ENCODE measurements around the gene GNAI1. TPM values are rescaled to one million over a fixed set of nuclear protein-coding genes. Genes with fewer than 3 reads are reported as not detected.

The GNAI1 gene
- 5.7 and 8.8 TPM in 2 replicates for total RNA-seq (2016; rRNA removed; fragmentation: Illumina TruSeq; extraction: Trizol)
- total RNA-seq (2016; cell fraction: cytosol; rRNA removed; fragmentation: Illumina TruSeq; extraction: Trizol; ENCODE audit: low read depth) = 1.9 and 2.0 TPM in 2 replicates
- total RNA-seq (2016; cell fraction: insoluble cytoplasmic fraction; rRNA removed; fragmentation: Illumina TruSeq; extraction: Trizol) = 5.8 and 7.5 TPM in 2 replicates
- 2.5 and 2.9 TPM in 2 replicates for total RNA-seq (2016; cell fraction: membrane; rRNA removed; fragmentation: Illumina TruSeq; extraction: Trizol)
- 5.6 and 7.8 TPM in 2 replicates for total RNA-seq (2016; cell fraction: nucleus; rRNA removed; fragmentation: Illumina TruSeq; extraction: Trizol)
- 2.5 and 3.5 TPM in 2 replicates for polyA plus RNA-seq (2011; rRNA removed)
- 1.5 and 1.8 TPM in 2 replicates for polyA plus RNA-seq (2011; cell fraction: cytosol; rRNA removed)
- 0.95 and 1.2 TPM in 2 replicates for polyA plus RNA-seq (2011; cell fraction: nucleus; rRNA removed)
- 3.1 and 4.0 TPM in 2 replicates for polyA plus RNA-seq (2012)
- polyA plus RNA-seq (2016; cell fraction: cytosol; fragmentation: Illumina TruSeq; extraction: Trizol; ENCODE audit: low read depth) = 0.59 and 0.60 TPM in 2 replicates
- polyA plus RNA-seq (2016; cell fraction: insoluble cytoplasmic fraction; fragmentation: Illumina TruSeq; extraction: Trizol; ENCODE audit: low read depth) = 5.0 and 6.6 TPM in 2 replicates
- polyA plus RNA-seq (2016; cell fraction: membrane; fragmentation: Illumina TruSeq; extraction: Trizol; ENCODE audit: low read depth) = 0.89 and 1.1 TPM in 2 replicates
- polyA plus RNA-seq (2016; cell fraction: nucleus; fragmentation: Illumina TruSeq; extraction: Trizol; ENCODE audit: insufficient read depth, low read depth) = 6.3 and 6.8 TPM in 2 replicates
- 1.9 and 8.5 TPM in 2 replicates for polyA minus RNA-seq (2011; rRNA and poly(A)+ RNA removed; ENCODE audit: low replicate concordance)
- polyA minus RNA-seq (2011; cell fraction: cytosol; rRNA and poly(A)+ RNA removed) = 2.9 and 4.9 TPM in 2 replicates
- polyA minus RNA-seq (2011; cell fraction: nucleus; rRNA and poly(A)+ RNA removed) = 8.8 and 10.6 TPM in 2 replicates
- percentile 45 among the genes with signal in this experiment for Bru-seq, nascent RNA
- BruChase-seq, experiment 1, labeled RNA remaining after a 6-hour chase = percentile 40 among the genes with signal in this experiment
- percentile 39 among the genes with signal in this experiment for BruChase-seq, experiment 2, labeled RNA remaining after a 2-hour chase
- long read RNA-seq, experiment 1, full-length matches to known transcripts = 9 of 10 reads
- long read RNA-seq, experiment 1, partial matches to known transcripts = 0 of 10 reads
- long read RNA-seq, experiment 1, other reads (novel, unspliced or antisense) = 1 of 10 reads
- long read RNA-seq, experiment 2, partial matches to known transcripts = 1 of 11 reads
- long read RNA-seq, experiment 2, other reads (novel, unspliced or antisense) = 10 of 11 reads

- Histone ChIP-seq H3K9ac (ENCODE audit: insufficient read depth, low read depth, low read length) (peak within 1 kb of the TSS; percentile 72), H3K36me3 (replicated peaks in 1 of 2; ENCODE audit: control insufficient read depth in 1 of 2, insufficient read depth in 2 of 2, low read length in 2 of 2) (no peaks in the 10 kb centered on the region), H3K9me3 (ENCODE audit: low read length) (no peaks in the 10 kb centered on the region), H3K27ac (ENCODE audit: extremely low read length, insufficient read depth, low read length) (peak within 1 kb of the TSS; percentile 43), H3K27me3 (ENCODE audit: control insufficient read depth in 1 of 2, insufficient read depth in 2 of 2, low read length in 2 of 2) (no peaks in the 10 kb centered on the region; a peak in 1 of 5 replicates), H2AFZ (ENCODE audit: low read length) (peak within 1 kb of the TSS; percentile 86), H3K4me1 (ENCODE audit: insufficient read depth, low read length) (peaks cover 40% of the 10 kb centered on the region), H3K4me3 (replicated peaks in 1 of 3; ENCODE audit: insufficient read depth in 1 of 3, low read depth in 2 of 3, low read length in 3 of 3) (peak within 1 kb of the TSS; percentile 82 to 91 (median 89)), H4K20me1 (ENCODE audit: insufficient read depth, low read length) (peaks cover 3% of the 10 kb centered on the region; the same call in 1 of the 2 replicates), H3K4me2 (ENCODE audit: low read depth, low read length) (peak within 1 kb of the TSS; percentile 89), H3K79me2 (ENCODE audit: insufficient read depth, low read length) (peaks cover 2% of the 10 kb centered on the region)
- in situ Hi-C loops (cut with HindIII; ENCODE audit: extremely low pct_ligation_motif_present, low pct_unique_long_range_greater_than_20kb) = loop anchor here (5.0 to 10.0 kb wide), 2 partner anchors 150 to 258 kb away; no protein-coding TSS in a partner anchor
- intact Hi-C loops (cut with micrococcal nuclease; ENCODE audit: unreplicated experiment) = loop anchor here (1.0 to 10.0 kb wide), 7 partner anchors 39 to 520 kb away; no protein-coding TSS in a partner anchor
- no CpG with 5 or more reads among the region's 92 CpGs for WGBS (ENCODE audit: low lambda C conversion rate)
- CTCF ChIA-PET (ENCODE audit: low intra/inter-chr PET ratio, low total read pairs) = interaction anchor here (0.9 to 2.9 kb wide), 6 partner anchors 75 to 320 kb away, joined by 3 to 15 read pairs (median 4); no protein-coding TSS in a partner anchor
- BruUV-seq (replicated peaks) = no TSS peak
- peak; percentile 84 for ATAC-seq
- FAIRE-seq = no peak
- POLR2A ChIA-PET = interaction anchor here (0.6 to 0.9 kb wide), 2 partner anchors 74 to 183 kb away, joined by 3 read pairs; no protein-coding TSS in a partner anchor
- peak; percentile 27 for DNase-seq (ENCODE audit: low spot score)
- TF ChIP-seq ATF3 (CRISPR knock-in tag; IDR thresholded peaks at IDR 0.05) (0 out of 2 replicates have a peak, but pooled peaks have one; percentile 28), ETV5 (CRISPR knock-in tag; IDR thresholded peaks at IDR 0.05; ENCODE audit: borderline replicate concordance) (no peak), RCOR2 (CRISPR knock-in tag; IDR thresholded peaks at IDR 0.05) (no peak), KAT7 (CRISPR knock-in tag; IDR thresholded peaks at IDR 0.05; ENCODE audit: borderline replicate concordance) (no peak), HNF4G (IDR thresholded peaks at IDR 0.05; ENCODE audit: borderline replicate concordance, low read depth, low read length) (no peak), HNF4G (CRISPR knock-in tag; IDR thresholded peaks at IDR 0.05; ENCODE audit: borderline replicate concordance, low read depth) (no peak), ZNF670 (CRISPR knock-in tag; IDR thresholded peaks at IDR 0.05; ENCODE audit: borderline replicate concordance) (peak; percentile 52; the same call in 1 of the 2 replicates), RBM39 (IDR thresholded peaks at IDR 0.05; ENCODE audit: low read depth, low read length, poor library complexity, severe bottlenecking) (no peak), ZBTB10 (CRISPR knock-in tag; IDR thresholded peaks at IDR 0.05; ENCODE audit: borderline replicate concordance) (0 out of 2 replicates have a peak, but pooled peaks have one; percentile 38), ZNF362 (CRISPR knock-in tag; IDR thresholded peaks at IDR 0.05; ENCODE audit: borderline replicate concordance) (no peak), KDM1A (CRISPR knock-in tag; IDR thresholded peaks at IDR 0.05) (no peak), EED (CRISPR knock-in tag; IDR thresholded peaks at IDR 0.05) (0 out of 2 replicates have a peak, but pooled peaks have one; percentile 43), ATM (IDR thresholded peaks at IDR 0.05; ENCODE audit: borderline replicate concordance) (no peak)
These were observed at the start of gene GNAI1 for GRCh38 chr7:80134536-80135308. Gene GNAI1, plus strand, starts transcription at chr7:80134831. Its CDS starts 330 bp downstream, at chr7:80135161.
